Measurements from ENCODE around the gene CNTN1. TPM values are rescaled to one million over a fixed set of nuclear protein-coding genes. Genes with fewer than 3 reads are reported as not detected.

Gene CNTN1
- polyA plus RNA-seq, 1 donor (not counting 4 experiments of a cell fraction or from before 2014, with no cell fraction given) = 19.0 TPM

DNA sequence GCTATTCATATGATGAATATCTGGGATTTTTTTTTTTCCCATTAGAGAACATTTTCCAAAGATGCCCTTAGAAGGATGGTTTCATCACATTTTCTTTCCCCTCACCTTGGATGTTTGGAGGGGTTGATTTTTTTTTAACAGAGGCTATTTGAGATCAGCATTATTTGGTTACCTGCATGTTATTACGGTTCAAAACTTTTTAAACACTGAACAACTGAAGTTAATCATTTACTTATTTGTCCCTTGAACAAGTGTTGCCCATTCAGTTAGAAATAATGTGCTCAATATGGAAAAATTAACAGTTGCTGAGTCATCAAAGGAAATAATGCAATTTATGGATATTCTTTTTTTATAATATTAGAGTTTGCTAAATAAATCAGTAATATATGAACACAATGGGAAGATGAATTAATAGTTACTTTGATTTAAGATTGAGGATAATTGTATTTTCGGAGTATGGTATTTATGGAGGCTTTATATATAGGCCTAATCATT lies 26.7 kb downstream of the CNTN1 start:
- H3K9ac ChIP-seq (ENCODE audit: control insufficient read depth, extremely low read depth, insufficient read depth, low read length) = no peak overlapping the region
- dilution Hi-C loops (cut with MboI; ENCODE audit: extremely low pct_ligation_motif_present, low sequenced_read_pairs) = no loop called here
- no peak overlapping the region for H3K27ac ChIP-seq (ENCODE audit: control insufficient read depth, insufficient read depth, low read length)
- no peaks in the 10 kb centered on the region for H3K36me3 ChIP-seq (ENCODE audit: control insufficient read depth in 2 of 2, extremely low read depth in 1 of 2, insufficient read depth in 2 of 2, low read length in 2 of 2)
- H3K4me2 ChIP-seq (ENCODE audit: control insufficient read depth, extremely low read depth, insufficient read depth, low read depth, low read length) = no peak overlapping the region
- H3K4me3 ChIP-seq (ENCODE audit: control insufficient read depth in 2 of 3, extremely low read depth in 1 of 3, insufficient read depth in 2 of 3, low read depth in 1 of 3, low read length in 3 of 3) = no peak overlapping the region
- H3K9me3 ChIP-seq (ENCODE audit: control insufficient read depth, low read depth, low read length) = no peaks in the 10 kb centered on the region
- TF ChIP-seq EZH2 (IDR thresholded peaks at IDR 0.05; ENCODE audit: low read length) = no peak
- TF ChIP-seq, protein P1, sequence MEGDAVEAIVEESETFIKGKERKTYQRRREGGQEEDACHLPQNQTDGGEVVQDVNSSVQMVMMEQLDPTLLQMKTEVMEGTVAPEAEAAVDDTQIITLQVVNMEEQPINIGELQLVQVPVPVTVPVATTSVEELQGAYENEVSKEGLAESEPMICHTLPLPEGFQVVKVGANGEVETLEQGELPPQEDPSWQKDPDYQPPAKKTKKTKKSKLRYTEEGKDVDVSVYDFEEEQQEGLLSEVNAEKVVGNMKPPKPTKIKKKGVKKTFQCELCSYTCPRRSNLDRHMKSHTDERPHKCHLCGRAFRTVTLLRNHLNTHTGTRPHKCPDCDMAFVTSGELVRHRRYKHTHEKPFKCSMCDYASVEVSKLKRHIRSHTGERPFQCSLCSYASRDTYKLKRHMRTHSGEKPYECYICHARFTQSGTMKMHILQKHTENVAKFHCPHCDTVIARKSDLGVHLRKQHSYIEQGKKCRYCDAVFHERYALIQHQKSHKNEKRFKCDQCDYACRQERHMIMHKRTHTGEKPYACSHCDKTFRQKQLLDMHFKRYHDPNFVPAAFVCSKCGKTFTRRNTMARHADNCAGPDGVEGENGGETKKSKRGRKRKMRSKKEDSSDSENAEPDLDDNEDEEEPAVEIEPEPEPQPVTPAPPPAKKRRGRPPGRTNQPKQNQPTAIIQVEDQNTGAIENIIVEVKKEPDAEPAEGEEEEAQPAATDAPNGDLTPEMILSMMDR (optimal IDR thresholded peaks at IDR 0.05 in 1 of 3, IDR thresholded peaks at IDR 0.05 in 1 of 3, conservative IDR thresholded peaks at IDR 0.05 in 1 of 3; ENCODE audit: extremely low read depth in 1 of 3, insufficient read depth in 2 of 3, low read length in 3 of 3) = no peak
- H2AFZ ChIP-seq (ENCODE audit: control insufficient read depth, low read length) = no peak overlapping the region
- H3K79me2 ChIP-seq (ENCODE audit: control insufficient read depth, insufficient read depth, low read length) = no peaks in the 10 kb centered on the region
- H3K9me1 ChIP-seq (ENCODE audit: control insufficient read depth, extremely low read depth, insufficient read depth, low read length) = no peaks in the 10 kb centered on the region
- no peaks in the 10 kb centered on the region for H3K4me1 ChIP-seq (ENCODE audit: control insufficient read depth, extremely low read depth, insufficient read depth, low read length)
- no peaks in the 10 kb centered on the region for H4K20me1 ChIP-seq (ENCODE audit: control insufficient read depth, extremely low read depth, insufficient read depth, low read length)
- no peaks in the 10 kb centered on the region for H3K27me3 ChIP-seq (ENCODE audit: control insufficient read depth, extremely low read depth, insufficient read depth, low read length)
- FAIRE-seq = no peak
- DNase-seq (ENCODE audit: low read depth, low spot score) = no peak

DNA sequence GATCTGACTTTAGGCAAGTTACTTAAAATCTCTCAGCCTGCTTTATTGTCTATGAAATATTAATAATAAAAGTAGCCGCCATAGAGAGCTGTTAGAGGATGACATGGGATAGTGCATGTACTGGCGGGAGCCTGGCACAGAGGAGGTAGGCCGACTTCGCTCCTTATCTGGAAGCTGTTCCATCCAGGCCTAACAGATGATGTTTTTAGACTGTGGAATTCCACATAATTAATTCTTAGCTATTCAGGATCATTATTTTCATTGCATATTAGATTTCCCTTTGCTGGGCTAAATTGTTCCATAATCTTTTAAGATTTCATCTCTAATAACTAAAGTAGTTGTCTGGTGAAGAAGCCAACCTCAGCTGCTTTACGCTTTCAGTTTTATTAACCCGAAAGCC lies 30.8 kb downstream of the CNTN1 start:
- Histone ChIP-seq H3K4me1 (ENCODE audit: control insufficient read depth, extremely low read depth, insufficient read depth, low read length) (peaks cover 4% of the 10 kb centered on the region), H3K27ac (ENCODE audit: control insufficient read depth, insufficient read depth, low read length) (no peak overlapping the region), H2AFZ (ENCODE audit: control insufficient read depth, low read length) (no peak overlapping the region), H3K4me3 (ENCODE audit: control insufficient read depth in 2 of 3, extremely low read depth in 1 of 3, insufficient read depth in 2 of 3, low read depth in 1 of 3, low read length in 3 of 3) (no peak overlapping the region), H3K4me2 (ENCODE audit: control insufficient read depth, extremely low read depth, insufficient read depth, low read depth, low read length) (no peak overlapping the region), H3K27me3 (ENCODE audit: control insufficient read depth, extremely low read depth, insufficient read depth, low read length) (no peaks in the 10 kb centered on the region), H3K9me1 (ENCODE audit: control insufficient read depth, extremely low read depth, insufficient read depth, low read length) (no peaks in the 10 kb centered on the region), H3K79me2 (ENCODE audit: control insufficient read depth, insufficient read depth, low read length) (no peaks in the 10 kb centered on the region), H3K36me3 (ENCODE audit: control insufficient read depth in 2 of 2, extremely low read depth in 1 of 2, insufficient read depth in 2 of 2, low read length in 2 of 2) (no peaks in the 10 kb centered on the region), H4K20me1 (ENCODE audit: control insufficient read depth, extremely low read depth, insufficient read depth, low read length) (no peaks in the 10 kb centered on the region), H3K9me3 (ENCODE audit: control insufficient read depth, low read depth, low read length) (no peaks in the 10 kb centered on the region), H3K9ac (ENCODE audit: control insufficient read depth, extremely low read depth, insufficient read depth, low read length) (no peak overlapping the region)
- DNase-seq (ENCODE audit: low read depth, low spot score) (no peak), FAIRE-seq (no peak)
- dilution Hi-C loops (cut with MboI; ENCODE audit: extremely low pct_ligation_motif_present, low sequenced_read_pairs) = no loop called here
- TF ChIP-seq, protein P1 (optimal IDR thresholded peaks at IDR 0.05 in 1 of 3, IDR thresholded peaks at IDR 0.05 in 1 of 3, conservative IDR thresholded peaks at IDR 0.05 in 1 of 3; ENCODE audit: extremely low read depth in 1 of 3, insufficient read depth in 2 of 3, low read length in 3 of 3) = no peak
- TF ChIP-seq EZH2 (IDR thresholded peaks at IDR 0.05; ENCODE audit: low read length) = no peak

Measured in keratinocyte (primary cell).